A549 (cell line): Measurements from ENCODE around the gene PLCH2. TPM values are rescaled to one million over a fixed set of nuclear protein-coding genes. Genes with fewer than 3 reads are reported as not detected.

Experiments used
- ATAC-seq, 2 experiments: fragments of 200-7000 bp in 1 of 2; fragments of >200 bp in 1 of 2; cut with Nextera tagmentation in 1 of 2; cut with Tn5 transposase in 1 of 2; 3 replicates each; pipeline versions ENCODE4 v1.8.0 to v1.9.1; 2018 to 2020; ENCODE audit warnings: mild to moderate bottlenecking in 1 of 2, moderate library complexity in 1 of 2
- CTCF ChIA-PET: fragments of 300-600 bp; sonication (Branson Sonifier 250); formaldehyde crosslinking; extraction: SDS; loops from one replicate; lab custom pipeline; 2021; ENCODE audit warnings: antibody characterized with exemption, inconsistent platforms; lab: Yijun Ruan, JAX
- POLR2A ChIA-PET: fragments of 350-600 bp; formaldehyde crosslinking; extraction: SDS; loops from one replicate; lab custom pipeline; 2021; ENCODE audit warnings: antibody characterized with exemption, inconsistent platforms; lab: Yijun Ruan, JAX
- DNase-seq, 2 experiments: peaks; one replicate each; pipeline versions ENCODE4 v3.0.0 to v3.0.0-alpha.2; 2011 to 2016; ENCODE audit warnings: low read depth in 1 of 2, low spot score in 1 of 2
- FAIRE-seq: peaks from 2 replicates; lab custom pipeline; 2011; peaks lifted over from hg19 to GRCh38; lab: Jason Lieb, UNC
- H3K27ac ChIP-seq, 2 experiments: fragments of >200 bp; sonication (Bioruptor Twin); formaldehyde crosslinking; 3 replicates each; pipeline ENCODE4 v1.5.1; 2016 to 2017
- H3K4me1 ChIP-seq: fragments of >200 bp; sonication (Bioruptor Twin); formaldehyde crosslinking; 3 replicates; pipeline ENCODE4 v1.6.1; 2016
- H3K4me2 ChIP-seq: fragments of >200 bp; sonication (Bioruptor Twin); formaldehyde crosslinking; 3 replicates; pipeline ENCODE4 v1.6.1; 2016
- H3K4me3 ChIP-seq: fragments of >200 bp; sonication (Bioruptor Twin); formaldehyde crosslinking; 3 replicates; pipeline ENCODE4 v1.5.1; 2016
- H3K9me3 ChIP-seq: fragments of >200 bp; sonication (Bioruptor Twin); formaldehyde crosslinking; 3 replicates; pipeline ENCODE4 v1.6.1; 2016
- CHD4 ChIP-seq: fragments of 200-600 bp; sonication (generic); IDR thresholded peaks from 2 replicates; pipeline ENCODE4 v1.6.1; 2016; ENCODE audit warnings: antibody characterized with exemption, mild to moderate bottlenecking, borderline replicate concordance
- EP300 ChIP-seq, 2 experiments: fragments of >200 bp; sonication (Bioruptor Twin); formaldehyde crosslinking; IDR thresholded peaks; 2 replicates in 1 of 2; 3 replicates in 1 of 2; pipeline ENCODE4 v1.6.1; 2016 to 2017
- FOSB ChIP-seq: fragments of 250-450 bp; sonication (Bioruptor Pico); IDR thresholded peaks from 2 replicates; pipeline ENCODE4 v1.5.0; 2020; ENCODE audit warnings: mild to moderate bottlenecking, moderate library complexity
- FOSL2 ChIP-seq, 2 experiments: fragments of 450-650 bp in 1 of 2; fragments of >200 bp in 1 of 2; sonication (Bioruptor Twin) in 1 of 2; formaldehyde crosslinking; IDR thresholded peaks; 2 replicates each; pipeline versions ENCODE4 v1.5.0 to v1.6.1; 2016 to 2020; ENCODE audit warnings: mild to moderate bottlenecking in 1 of 2, moderate library complexity in 1 of 2
- FOXS1 ChIP-seq: fragments of 250-450 bp; sonication (Bioruptor Pico); IDR thresholded peaks from 2 replicates; pipeline ENCODE4 v1.5.0; 2020; ENCODE audit warnings: mild to moderate bottlenecking, moderate library complexity
- HEYL ChIP-seq: fragments of 250-450 bp; sonication (Bioruptor Pico); IDR thresholded peaks from 2 replicates; pipeline ENCODE4 v1.8.0; 2021; ENCODE audit warnings: mild to moderate bottlenecking, moderate library complexity
- HOXA7 ChIP-seq: fragments of 250-450 bp; sonication (Bioruptor Pico); IDR thresholded peaks from 2 replicates; pipeline ENCODE4 v1.5.0; 2020; ENCODE audit warnings: mild to moderate bottlenecking, moderate library complexity
- HOXB5 ChIP-seq: fragments of 250-450 bp; sonication (Bioruptor Pico); IDR thresholded peaks from 2 replicates; pipeline ENCODE4 v1.5.0; 2020; ENCODE audit warnings: mild to moderate bottlenecking, moderate library complexity
- KDM5A ChIP-seq: fragments of 200-600 bp; sonication (generic); IDR thresholded peaks from 2 replicates; pipeline ENCODE4 v1.6.1; 2016; ENCODE audit warnings: antibody characterized with exemption, mild to moderate bottlenecking
- TP53 ChIP-seq: fragments of 250-450 bp; sonication (Bioruptor Pico); IDR thresholded peaks from 2 replicates; pipeline ENCODE4 v1.5.0; 2021; ENCODE audit warnings: mild to moderate bottlenecking, moderate library complexity
- ZFP36 ChIP-seq: fragments of 450-650 bp; IDR thresholded peaks from 2 replicates; pipeline ENCODE4 v1.6.1; 2014; ENCODE audit warnings: borderline replicate concordance; ENCODE audit not compliant: partially characterized antibody
- ZNF302 ChIP-seq: fragments of 250-450 bp; sonication (Bioruptor Pico); IDR thresholded peaks from 2 replicates; pipeline ENCODE4 v1.9.0; 2021; ENCODE audit warnings: inconsistent platforms, mild to moderate bottlenecking, moderate library complexity
- WGBS: methylation state at CpG from one replicate; pipeline ENCODE4 v1.1.6; 2017; ENCODE audit errors: missing lambda C conversion rate; 5-methylcytosine and 5-hydroxymethylcytosine counted together
- polyA plus RNA-seq, 4 experiments: library from polyadenylated mRNA; depleted of rRNA in 3 of 4; stranded (reverse); fragments of >200 nt; fragmentation: RNase III in 1 of 4; extraction: RNeasy Plus Mini Kit Qiagen cat#74134 plus additional on column Dnase treatment in 1 of 4; gene quantifications; 2 replicates in 3 of 4; 3 replicates in 1 of 4; pipeline ENCODE4 v1.2.3, GENCODE V29; 2011 to 2017
- TF ChIP-seq, protein P1 (sequence below): fragments of >200 bp; sonication (Bioruptor Twin); formaldehyde crosslinking; IDR thresholded peaks from 2 replicates; pipeline ENCODE4 v1.6.1; 2016
- TF ChIP-seq, protein P2 (sequence below): IDR thresholded peaks from 2 replicates; pipeline ENCODE4 v1.6.1; 2012
- TF ChIP-seq, protein P3 (sequence below): IDR thresholded peaks from 2 replicates; pipeline ENCODE4 v1.6.1; 2012
- TF ChIP-seq, protein P4 (sequence below): fragments of 200-600 bp; sonication (generic); IDR thresholded peaks from 2 replicates; pipeline ENCODE4 v1.6.1; 2016; ENCODE audit warnings: antibody characterized with exemption, mild to moderate bottlenecking, moderate library complexity

The PLCH2 gene
- polyA plus RNA-seq, 2 of the 4 experiments (the other 2 are of a cell fraction) = 0.10 to 0.18 TPM

DNA sequence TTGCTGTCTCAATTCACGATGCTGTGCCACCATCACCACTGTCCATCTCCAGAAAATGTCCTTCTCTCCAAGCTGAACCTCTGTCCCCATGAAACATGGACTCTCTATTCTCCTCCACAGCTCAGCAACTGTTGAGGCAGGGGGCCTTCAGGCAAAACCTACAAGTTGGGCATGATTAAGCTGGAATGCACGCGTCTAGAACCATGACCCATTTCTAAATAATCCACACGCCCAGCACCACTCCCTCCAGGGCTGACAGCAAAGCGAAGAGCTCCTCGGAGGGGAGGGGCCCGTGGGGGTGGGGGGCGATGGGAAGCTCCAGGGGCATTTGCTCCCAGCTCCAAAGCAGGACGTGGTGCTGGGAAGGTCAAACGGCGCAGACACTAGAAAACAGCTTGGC lies 57.3 kb downstream of the PLCH2 start:
- WGBS = 81% methylated on average over 3 of the region's 11 CpGs
- Histone ChIP-seq H3K27ac (peak overlapping the region; percentile 69 to 85; a peak in 4 of 6 replicates), H3K4me1 (peaks cover 28% of the 10 kb centered on the region), H3K9me3 (no peaks in the 10 kb centered on the region), H3K4me3 (no peak overlapping the region), H3K4me2 (no peak overlapping the region)
- no peak for FAIRE-seq
- no peak for ATAC-seq
- POLR2A ChIA-PET = no interaction called here
- CTCF ChIA-PET = interaction anchor here (1.3 to 6.1 kb wide), 3 partner anchors 14 to 119 kb away, joined by 4 to 36 read pairs (median 4); no protein-coding TSS in a partner anchor
- no peak for DNase-seq
- TF ChIP-seq TP53 (CRISPR knock-in tag) (no peak), FOXS1 (CRISPR knock-in tag) (no peak), HOXA7 (CRISPR knock-in tag) (no peak)
- TF ChIP-seq, protein P1, sequence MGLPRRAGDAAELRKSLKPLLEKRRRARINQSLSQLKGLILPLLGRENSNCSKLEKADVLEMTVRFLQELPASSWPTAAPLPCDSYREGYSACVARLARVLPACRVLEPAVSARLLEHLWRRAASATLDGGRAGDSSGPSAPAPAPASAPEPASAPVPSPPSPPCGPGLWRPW = no peak

DNA sequence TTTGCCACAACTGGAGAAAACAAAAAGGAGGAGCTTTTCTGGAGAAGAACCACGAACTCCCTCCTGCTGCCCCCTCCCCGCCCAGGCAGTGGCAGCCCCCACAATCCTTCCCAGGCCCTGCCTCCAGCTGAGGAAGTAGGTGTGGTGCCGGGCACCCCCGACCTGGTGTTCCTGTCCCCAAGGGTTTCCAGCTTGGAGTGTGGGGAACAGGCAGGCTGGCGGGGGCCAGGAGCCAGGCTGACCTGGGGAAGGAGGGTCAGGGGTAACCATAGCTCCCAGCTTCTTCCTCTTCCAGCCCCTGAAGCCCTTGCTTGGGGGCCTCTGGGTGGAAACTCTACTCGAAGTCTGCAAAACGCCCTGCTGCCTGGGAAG lies 58.2 kb downstream of the PLCH2 start:
- H3K4me3 ChIP-seq = no peak overlapping the region
- ATAC-seq (no peak), FAIRE-seq (no peak), DNase-seq (no peak)
- TF ChIP-seq, protein P2, sequence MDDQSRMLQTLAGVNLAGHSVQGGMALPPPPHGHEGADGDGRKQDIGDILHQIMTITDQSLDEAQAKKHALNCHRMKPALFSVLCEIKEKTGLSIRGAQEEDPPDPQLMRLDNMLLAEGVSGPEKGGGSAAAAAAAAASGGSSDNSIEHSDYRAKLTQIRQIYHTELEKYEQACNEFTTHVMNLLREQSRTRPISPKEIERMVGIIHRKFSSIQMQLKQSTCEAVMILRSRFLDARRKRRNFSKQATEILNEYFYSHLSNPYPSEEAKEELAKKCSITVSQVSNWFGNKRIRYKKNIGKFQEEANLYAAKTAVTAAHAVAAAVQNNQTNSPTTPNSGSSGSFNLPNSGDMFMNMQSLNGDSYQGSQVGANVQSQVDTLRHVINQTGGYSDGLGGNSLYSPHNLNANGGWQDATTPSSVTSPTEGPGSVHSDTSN = no peak
- TF ChIP-seq ZNF302 (CRISPR knock-in tag) = no peak
- ChIA-PET POLR2A (no interaction called here), CTCF (interaction anchor here (1.3 to 6.1 kb wide), 4 partner anchors 13 to 120 kb away, joined by 3 to 36 read pairs (median 5); no protein-coding TSS in a partner anchor)
- H3K4me2 ChIP-seq = peak overlapping the region; percentile 66
- H3K9me3 ChIP-seq = no peaks in the 10 kb centered on the region
- 53% methylated on average over 3 of the region's 7 CpGs for WGBS
- H3K27ac ChIP-seq = peak overlapping the region; percentile 69 to 85
- peaks cover 28% of the 10 kb centered on the region for H3K4me1 ChIP-seq

DNA sequence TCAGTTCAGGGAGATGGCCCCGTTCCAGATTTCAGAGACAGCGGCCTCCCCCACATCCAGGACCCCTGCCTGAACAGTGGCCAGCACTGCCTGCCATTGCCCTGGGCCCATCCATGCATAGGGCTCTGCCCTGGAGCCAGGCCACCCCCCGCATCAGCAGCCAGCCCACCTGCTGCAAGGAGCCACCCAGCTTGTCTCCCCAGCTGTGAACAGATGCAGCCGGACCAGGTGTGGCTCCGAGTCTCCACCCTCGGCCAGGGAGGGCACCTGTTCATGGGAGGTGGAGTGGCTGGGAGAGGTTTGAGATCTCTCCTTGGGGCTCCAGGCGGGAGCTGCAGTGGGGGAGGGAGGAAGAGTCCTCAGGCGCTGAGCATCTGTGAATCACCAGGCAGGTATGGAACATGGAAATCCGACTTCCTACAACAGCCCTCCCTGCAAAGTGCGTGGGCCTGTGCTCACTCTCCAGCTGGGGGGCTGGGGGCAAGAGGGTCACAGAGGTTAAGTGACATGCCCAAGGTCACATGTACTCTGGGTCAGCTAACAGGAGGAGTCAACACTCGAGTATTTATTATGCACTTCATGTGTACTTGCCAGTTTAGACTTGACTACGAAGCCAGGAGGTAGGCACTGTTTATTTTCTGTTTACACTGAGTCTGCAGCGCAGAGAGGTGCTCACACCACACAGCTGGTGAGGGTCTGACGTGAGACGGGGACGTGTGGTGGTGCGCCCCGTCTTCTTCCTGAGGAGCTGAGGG lies 58.8 kb downstream of the PLCH2 start:
- H3K4me3 ChIP-seq = no peak overlapping the region
- peak; percentile 64 to 68; a peak in 5 of 6 replicates for ATAC-seq
- POLR2A ChIA-PET = no interaction called here
- DNase-seq = no peak
- peaks cover 28% of the 10 kb centered on the region for H3K4me1 ChIP-seq
- no peak for FAIRE-seq
- TF ChIP-seq, protein P3, sequence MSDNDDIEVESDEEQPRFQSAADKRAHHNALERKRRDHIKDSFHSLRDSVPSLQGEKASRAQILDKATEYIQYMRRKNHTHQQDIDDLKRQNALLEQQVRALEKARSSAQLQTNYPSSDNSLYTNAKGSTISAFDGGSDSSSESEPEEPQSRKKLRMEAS = 0 out of 2 replicates have a peak, but pooled peaks have one; percentile 11
- no peak for TF ChIP-seq KDM5A
- no peak for TF ChIP-seq FOSL2 (IDR thresholded peaks at IDR 0.05)
- 0 out of 2 replicates have a peak, but pooled peaks have one; percentile 28 for TF ChIP-seq FOSL2 (CRISPR knock-in tag; IDR thresholded peaks at IDR 0.05)
- no peak for TF ChIP-seq CHD4
- no peak for TF ChIP-seq HOXB5 (CRISPR knock-in tag)
- TF ChIP-seq, protein P4, sequence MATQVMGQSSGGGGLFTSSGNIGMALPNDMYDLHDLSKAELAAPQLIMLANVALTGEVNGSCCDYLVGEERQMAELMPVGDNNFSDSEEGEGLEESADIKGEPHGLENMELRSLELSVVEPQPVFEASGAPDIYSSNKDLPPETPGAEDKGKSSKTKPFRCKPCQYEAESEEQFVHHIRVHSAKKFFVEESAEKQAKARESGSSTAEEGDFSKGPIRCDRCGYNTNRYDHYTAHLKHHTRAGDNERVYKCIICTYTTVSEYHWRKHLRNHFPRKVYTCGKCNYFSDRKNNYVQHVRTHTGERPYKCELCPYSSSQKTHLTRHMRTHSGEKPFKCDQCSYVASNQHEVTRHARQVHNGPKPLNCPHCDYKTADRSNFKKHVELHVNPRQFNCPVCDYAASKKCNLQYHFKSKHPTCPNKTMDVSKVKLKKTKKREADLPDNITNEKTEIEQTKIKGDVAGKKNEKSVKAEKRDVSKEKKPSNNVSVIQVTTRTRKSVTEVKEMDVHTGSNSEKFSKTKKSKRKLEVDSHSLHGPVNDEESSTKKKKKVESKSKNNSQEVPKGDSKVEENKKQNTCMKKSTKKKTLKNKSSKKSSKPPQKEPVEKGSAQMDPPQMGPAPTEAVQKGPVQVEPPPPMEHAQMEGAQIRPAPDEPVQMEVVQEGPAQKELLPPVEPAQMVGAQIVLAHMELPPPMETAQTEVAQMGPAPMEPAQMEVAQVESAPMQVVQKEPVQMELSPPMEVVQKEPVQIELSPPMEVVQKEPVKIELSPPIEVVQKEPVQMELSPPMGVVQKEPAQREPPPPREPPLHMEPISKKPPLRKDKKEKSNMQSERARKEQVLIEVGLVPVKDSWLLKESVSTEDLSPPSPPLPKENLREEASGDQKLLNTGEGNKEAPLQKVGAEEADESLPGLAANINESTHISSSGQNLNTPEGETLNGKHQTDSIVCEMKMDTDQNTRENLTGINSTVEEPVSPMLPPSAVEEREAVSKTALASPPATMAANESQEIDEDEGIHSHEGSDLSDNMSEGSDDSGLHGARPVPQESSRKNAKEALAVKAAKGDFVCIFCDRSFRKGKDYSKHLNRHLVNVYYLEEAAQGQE = no peak
- TF ChIP-seq HEYL (CRISPR knock-in tag) = no peak
- no peak for TF ChIP-seq ZFP36
- no peak for TF ChIP-seq FOSB
- TF ChIP-seq EP300 (IDR thresholded peaks at IDR 0.05) = no peak
- H3K9me3 ChIP-seq = no peaks in the 10 kb centered on the region
- H3K4me2 ChIP-seq = peak overlapping the region; percentile 66
- peak overlapping the region; percentile 69 to 85 for H3K27ac ChIP-seq
- CTCF ChIA-PET = interaction anchor here (1.3 to 6.1 kb wide), 7 partner anchors 8 to 120 kb away, joined by 3 to 36 read pairs (median 4); partner anchors contain the start of gene PANK4
- WGBS = 12% methylated on average over 6 of the region's 18 CpGs
